Activated gamma-delta T cell (primary cell): ENCODE results near the gene INKA1.
"Not testable (repeated sequence)": the region's sequence is repeated elsewhere in the genome, so short reads cannot be mapped to it uniquely, and the experiment has no call there.

Experiments
- DNase-seq: peaks from one replicate; lab custom pipeline; 2025; lab: John Stamatoyannopoulos, UW
- total RNA-seq, 2 donors: gene quantifications; one replicate each; lab custom pipeline; 2026; lab: John Stamatoyannopoulos, UW

Gene INKA1
- total RNA-seq, result 0.97 to 1.7 reads per million in 2 donors

DNA sequence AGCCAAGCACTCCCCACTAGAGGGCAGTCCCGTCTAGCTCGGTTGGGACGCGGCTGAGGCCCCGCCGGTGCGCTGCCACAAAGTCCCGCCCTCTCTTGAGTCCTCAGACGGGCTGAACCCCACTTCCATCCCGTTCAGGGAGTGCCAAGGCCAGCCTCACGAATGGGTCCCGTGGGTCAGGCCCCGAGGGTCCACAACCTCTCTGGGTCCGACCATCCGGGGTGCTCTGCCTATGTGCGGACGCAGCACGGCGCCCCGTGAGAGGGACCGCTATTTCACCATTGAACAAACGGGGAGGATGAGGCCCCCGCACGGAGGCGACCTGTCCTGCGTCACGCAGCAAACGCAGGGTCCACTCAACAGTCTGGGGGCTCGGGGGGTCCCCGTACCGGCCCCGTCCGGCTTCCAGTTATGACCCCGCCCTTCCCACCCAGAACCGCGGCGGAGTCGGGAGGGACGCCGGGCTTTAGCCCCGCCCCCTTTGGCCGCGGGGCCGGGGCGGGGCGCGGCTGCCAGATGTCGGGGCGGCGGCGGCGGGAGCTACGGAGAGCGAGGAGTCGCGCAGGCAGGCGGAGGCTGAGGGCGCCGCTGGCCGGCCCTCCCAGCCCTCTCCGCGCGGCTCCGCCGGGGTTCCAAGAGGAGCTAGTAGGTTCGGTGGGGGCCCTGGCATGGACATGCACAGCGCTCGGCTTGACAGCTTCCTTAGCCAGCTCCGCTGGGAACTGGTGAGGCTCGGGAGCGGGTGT lies at the start of gene INKA1:
TSS of gene INKA1 (plus strand) at position 543 of the 746 bp plus-strand sequence. CDS start at position 675, 132 bp downstream.
- DNase-seq, result peak; percentile 66

DNA sequence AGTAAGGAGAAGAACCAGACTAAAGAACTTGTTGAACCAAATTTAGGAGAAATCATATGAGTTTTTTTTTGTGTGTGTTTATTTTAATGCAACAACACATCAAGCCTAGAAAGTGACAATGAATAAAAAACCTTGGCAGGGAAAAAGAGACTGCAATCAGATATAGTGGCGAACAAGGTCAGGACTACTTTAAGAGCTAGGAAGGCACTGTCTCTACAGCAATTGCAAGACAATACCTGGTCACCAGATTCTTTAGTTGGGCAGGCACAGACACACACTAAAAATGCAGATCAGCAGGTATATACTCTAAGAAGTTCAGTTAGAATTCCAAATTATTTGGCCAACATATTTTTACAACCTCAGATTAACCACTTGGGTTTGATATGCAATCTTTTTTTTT lies 48.5 kb upstream of the INKA1 start:
- DNase-seq, result no peak

DNA sequence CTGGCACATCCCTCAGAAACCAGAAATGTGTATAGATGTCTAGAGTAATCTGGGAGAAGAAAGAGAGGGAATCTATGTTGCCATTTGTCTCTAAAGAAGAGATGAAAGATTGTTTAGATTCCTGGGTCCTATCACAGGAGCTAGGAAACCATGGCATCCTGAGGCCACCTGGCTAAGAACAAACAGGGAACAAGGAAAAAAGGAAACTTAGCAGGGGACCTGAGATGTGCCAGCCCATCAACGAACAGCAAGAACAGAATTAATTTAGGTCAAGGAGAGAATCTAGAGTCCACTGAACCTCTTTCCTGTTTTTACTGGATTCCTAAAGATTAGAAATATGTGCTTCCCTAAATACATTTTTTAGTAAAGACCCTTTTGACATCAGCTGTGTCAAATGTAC lies 47.0 kb upstream of the INKA1 start:
- no peak for DNase-seq

DNA sequence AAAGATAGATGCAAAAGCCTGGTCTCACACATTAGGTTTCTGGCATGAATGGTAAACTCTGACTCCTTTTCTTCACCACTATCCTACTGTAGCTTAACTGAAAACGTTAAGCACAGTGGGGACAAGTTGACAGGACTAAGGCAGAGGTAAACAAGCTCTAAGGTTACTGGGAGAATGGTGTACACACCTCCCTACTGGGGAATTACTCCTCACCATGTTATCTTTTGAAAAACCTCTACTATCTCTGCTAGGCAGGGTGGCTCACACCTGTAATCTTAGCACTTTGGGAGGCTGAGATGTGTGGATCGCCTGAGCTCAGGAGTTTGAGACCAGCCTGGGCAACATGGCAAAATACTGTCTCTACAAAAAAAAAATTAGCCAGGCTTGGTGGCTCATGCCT lies 45.9 kb upstream of the INKA1 start:
- no peak for DNase-seq

DNA sequence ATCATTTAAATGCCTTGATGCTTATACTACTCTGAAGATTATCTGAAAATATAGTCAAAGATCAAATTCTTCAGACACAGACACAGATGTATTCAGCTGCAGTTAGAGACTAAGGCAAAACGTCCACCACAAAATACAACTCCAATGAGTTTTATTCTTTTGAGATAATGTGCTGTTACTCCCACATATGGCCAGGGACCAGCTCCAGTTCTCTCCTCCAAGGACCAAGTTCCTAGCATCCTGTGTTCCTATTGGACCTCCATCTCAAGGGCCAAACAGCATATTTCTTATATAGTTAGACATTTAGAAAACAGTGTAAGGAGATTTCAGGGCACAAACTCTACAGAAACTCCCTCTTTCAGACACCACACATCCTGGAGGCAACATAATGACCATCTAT lies 43.8 kb upstream of the INKA1 start:
- no peak for DNase-seq

DNA sequence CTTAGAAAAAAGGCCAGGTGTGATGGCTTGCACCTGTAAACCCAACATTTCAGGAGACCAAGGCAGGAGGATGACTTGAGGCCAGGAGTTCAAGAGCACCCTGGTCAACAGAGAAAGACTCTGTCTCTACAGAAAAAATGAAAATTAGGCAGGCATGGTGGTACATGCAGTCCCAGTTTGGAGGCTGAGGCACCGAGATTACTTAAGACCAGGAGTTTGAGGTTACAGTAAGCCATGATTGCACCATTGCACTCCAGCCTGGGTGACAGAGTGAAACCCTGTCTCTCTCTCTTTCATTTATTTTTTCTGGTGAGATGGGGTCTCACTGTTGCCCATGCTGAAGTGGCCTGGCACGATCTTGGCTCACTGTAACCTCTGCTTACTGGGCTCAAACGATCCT lies 41.4 kb upstream of the INKA1 start:
- no peak for DNase-seq

DNA sequence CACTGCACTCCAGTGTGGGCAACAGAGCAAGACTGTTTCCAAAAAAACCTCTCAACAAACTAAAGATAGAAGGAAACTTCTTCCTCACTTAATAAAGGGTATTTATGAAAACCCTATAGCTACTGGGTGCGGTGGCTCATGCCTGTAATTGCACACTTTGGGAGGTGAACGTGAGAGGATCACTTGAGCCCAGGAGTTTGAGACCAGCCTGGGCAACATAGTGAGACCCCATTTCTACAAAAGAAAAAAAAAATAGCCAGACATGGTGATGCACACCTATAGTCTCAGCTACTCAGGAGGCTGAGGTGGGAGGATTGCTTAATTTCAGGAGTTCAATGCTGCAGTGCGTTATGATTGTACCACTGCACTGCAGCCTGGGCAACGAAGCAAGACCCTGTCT lies 39.1 kb upstream of the INKA1 start:
- no peak for DNase-seq

DNA sequence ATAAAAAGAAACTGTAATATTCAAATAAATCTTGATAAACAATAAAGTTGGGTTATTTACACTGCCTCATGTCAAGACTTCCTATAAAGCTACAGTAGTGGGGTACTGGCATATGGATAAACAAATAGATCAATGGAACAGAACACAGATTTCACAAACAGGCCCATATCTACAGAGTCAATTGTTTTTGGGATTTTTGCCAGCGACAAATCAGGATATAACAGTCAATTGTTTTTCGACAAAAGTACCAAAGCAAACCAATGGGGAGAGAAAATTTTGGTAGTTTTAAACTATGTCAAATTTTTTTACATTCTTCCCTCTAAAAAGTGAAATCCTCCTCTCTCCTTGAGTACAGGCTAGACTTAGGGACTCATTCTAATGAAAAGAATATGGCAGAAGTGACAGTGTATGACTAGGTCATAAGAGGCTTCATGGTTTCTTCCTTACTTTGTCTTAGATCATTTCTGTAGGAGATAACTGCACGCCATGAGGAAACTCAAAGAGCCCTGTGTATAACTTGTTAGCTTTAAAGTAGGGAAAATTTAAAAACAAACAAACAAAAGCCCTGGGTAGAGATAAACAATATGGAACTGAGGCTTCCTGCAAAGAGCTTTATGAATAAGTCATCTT lies 33.7 kb upstream of the INKA1 start:
- DNase-seq, result no peak

DNA sequence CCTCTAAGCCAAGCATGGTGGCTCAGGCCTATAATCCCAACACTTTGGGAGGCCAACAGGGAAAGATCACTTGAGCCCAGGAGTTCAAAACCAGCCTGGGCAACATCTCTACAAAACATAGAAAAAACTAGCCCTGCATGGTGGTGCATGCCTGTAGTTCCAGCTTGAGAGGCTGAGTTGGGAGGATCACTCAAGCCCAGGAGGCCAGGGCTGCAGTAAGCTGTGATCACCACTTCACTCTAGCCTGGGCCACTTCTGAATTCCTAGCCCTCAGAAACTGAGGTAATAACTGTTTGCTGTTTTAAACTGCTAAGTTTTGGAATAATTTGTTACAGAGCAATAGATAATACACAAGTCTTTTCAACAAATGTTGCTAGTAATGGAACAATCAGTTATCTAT lies 33.1 kb upstream of the INKA1 start:
- no peak for DNase-seq

DNA sequence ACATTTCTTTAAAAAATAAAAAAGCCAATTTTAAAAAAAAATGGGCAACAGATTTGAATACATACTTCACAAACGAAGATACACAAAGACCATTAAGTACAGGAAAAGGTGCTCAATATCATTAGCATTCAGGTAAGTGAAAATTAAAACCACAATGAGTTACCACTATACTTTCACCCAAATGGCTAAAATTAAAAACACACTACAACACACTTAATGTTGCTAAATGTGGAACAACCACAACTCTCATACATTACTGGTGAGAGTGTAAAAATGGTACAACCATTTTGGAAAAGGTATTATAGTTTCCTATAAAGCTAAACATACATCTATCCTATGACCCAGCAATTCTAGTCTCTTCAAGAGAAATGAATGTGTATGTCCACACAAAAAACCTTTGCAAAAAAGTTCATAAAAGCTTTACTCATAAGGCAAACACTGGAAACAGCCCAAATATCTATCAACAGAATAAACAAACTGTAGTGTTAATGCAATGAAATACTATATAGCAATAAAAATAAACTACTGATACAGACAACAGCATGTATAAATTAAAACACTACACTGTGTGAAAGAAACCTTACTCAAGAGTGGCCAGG lies 31.6 kb upstream of the INKA1 start:
- DNase-seq, result no peak

DNA sequence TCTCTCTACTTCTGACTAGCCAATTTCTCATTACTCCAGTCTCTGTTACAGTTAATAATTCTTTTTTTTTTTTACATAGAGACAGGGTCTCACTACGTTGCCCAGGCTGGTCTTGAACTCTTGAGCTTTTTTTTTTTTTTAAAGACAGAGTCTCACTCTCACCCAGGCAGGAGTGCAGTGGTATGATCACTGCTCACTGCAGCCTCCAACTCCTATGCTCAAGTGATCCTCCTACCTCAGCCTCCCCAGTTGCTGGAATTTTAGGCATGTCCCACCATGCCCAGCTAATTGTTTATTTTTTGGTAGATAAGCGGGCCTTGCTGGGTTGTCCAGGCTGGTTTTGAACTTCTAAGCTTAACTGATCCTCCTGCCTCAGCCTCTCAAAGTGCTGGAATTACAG lies 30.4 kb upstream of the INKA1 start:
- no peak for DNase-seq

DNA sequence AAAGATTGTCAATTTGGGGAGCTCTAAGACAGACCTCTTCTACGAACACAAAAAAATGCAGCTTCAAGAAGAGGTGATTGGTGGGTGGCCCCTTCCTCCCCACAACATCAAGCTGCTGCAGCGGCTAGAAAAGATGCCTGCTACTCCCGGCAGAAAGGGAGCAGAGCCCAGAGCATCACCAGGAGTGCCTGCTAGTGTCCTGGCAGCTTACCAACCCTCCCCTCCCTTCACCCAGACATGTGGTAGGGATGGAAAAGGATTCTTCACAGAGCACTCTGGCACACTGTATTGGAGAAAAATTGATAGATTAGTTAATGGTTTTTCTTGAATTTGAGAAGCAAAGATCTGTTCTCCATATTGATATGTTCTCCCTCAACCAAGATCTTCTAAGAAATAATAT lies 27.5 kb upstream of the INKA1 start:
- DNase-seq, result no peak

DNA sequence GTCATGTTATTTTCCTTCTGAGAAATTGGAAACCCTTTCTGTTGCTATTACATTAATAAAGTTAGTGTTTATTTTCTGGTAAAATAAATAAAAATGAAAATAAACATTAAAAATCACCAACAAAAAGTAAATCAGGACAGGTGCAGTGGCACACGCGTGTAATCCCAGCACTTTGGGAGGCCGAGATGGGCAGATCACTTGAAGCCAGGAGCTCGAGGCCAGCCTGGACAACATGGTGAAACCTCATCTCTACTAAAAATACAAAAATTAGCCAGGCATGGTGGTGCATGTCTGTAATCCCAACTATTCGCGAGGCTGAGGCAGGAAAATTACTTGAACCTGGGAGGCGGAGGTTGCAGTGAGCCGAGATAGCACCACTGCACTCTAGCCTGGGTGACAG lies 27.0 kb upstream of the INKA1 start:
- DNase-seq, result not testable (repeated sequence)

DNA sequence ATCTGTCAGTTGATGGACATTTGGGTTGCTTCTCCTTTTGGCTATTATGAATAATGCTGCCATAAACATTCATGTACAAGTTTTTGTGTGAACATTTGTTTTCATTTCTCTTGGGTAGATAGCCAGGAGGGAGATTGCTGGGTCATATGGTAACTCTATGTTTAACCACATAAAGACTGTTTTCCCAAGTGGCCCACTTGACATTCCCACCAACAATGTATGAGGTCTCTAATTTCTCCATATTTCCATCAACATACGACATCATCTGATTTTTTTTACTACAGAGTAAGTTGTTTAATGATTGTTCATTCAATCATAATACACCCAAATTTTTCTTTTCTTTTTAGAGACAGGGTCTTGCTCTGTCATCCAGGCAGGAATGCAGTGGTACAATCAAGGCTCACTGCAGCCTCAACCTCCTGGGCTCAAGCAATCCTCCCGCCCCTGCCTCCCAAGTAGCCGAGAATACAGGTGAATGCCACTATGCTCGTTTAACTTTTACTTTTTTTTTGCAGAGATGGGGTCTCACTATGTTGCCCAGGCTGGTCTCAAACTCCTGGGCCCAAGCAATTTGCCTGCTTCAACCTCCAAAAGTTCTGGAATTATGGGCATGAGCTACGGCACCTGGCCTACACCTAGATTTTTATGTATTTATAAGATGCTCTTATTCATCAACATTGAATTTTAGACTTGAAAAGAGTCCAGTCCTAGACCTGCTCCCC lies 23.5 kb upstream of the INKA1 start:
- DNase-seq, result no peak

DNA sequence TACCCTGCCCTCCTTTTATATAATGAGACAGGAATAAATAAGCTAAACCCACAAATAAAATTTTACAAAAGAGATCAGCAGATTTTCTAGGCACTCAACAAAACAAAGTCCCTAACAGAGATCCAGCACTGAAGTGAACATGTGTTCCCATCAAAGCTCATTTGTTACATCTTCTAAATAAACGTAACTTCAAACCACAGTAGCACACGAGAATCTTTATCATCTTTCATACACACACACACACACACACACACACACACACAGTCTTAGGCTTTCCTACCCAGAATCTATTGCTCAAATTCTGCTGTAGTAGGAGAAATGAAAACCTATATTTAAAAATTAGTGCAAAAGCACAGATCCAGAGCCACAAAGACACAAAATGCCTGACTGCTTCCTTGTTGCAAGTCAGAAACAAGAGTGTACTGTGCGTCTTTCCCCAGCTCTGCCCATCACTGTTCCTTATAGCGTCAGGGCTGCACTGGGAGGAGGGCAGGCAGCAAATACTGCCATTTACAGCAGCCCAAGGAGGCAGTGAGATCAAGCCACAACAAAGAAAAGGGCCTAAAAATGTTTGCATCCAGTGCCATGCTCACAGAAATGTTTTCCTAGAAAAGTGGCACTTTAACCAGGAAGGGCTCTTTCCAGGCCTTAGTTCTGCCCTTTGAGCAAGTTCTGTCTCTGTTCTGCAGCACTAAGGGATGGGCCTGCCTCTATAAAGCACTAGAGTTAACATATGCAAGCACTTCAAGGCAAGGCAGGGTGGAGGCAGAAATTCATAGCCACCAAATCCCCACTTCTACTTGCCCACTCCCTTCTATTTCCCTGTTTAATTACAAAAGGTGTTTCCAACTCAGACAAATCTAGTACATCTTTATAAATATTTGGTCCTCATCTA lies 22.7 kb upstream of the INKA1 start:
- DNase-seq, result no peak

DNA sequence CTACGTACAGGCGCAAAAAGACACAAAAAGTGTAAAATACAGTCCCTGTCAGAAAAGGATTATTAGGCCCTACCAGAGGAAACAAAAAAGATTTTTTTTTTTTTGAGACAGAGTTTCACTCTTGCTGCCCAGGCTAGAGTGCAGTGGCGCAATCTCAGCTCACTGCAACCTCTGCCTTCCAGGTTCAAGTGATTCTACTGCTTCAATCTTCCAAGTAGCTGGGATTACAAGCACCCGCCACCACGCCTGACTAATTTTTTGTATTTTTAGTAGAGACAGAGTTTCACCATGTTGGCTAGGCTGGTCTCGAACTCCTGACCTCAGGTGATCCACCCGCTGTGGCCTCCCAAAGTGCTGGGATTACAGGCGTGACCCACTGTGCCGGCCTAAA lies 22.1 kb upstream of the INKA1 start:
- not testable (repeated sequence) for DNase-seq

DNA sequence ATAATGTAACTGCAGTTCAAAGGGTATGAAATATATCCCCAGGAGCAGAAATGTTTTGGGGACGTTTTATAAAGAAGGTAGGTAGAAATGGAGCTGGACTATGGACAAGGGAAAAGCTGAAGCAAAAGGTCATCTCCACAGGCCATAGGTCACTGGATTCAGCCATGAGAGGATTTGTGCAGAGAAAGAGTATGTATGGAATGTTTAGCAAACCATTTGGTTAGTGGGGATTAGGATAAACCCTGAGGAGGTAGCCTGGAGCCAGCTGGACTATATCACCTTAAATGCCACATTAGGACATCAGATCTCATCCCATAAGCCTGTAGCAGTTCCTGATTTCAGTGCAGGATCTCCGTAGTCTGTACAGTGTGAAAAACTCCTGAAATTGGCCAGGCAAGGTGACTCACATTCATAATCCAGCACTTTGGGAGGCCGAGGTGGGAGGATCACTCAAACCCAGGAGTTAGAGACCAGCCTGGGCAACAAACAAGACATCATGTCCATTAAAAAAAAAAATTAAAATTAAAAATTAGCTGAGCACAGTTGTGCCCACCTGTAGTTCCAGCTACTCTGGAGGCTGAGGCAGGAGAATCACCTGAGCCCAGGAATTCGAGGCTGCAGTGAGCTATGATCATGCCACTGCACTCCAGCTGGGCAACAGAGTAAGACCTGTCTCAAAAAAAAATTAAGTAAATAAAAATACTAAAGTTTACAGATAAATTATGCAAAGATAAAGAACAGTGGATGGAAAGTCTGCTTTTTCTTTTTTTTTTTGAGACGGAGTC lies 21.5 kb upstream of the INKA1 start:
- DNase-seq, result no peak

DNA sequence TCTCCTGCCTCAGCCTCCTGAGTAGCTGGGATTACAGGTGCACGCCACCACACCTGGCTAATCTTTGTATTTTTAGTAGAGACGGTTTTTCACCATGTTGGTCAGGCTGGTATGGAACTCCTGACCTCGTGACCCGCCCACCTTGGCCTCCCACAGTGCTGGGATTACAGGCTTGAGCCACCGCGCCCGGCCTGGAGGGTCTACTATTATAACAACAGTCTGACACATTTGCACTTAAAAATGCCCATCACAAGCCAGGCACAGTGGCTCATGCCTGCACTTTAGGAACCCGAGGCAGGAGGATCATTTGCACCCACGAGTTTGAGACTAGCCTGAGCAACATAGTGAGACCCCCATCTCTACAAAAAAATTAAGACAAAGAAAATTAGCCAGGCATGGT lies 20.8 kb upstream of the INKA1 start:
- DNase-seq, result not testable (repeated sequence)

DNA sequence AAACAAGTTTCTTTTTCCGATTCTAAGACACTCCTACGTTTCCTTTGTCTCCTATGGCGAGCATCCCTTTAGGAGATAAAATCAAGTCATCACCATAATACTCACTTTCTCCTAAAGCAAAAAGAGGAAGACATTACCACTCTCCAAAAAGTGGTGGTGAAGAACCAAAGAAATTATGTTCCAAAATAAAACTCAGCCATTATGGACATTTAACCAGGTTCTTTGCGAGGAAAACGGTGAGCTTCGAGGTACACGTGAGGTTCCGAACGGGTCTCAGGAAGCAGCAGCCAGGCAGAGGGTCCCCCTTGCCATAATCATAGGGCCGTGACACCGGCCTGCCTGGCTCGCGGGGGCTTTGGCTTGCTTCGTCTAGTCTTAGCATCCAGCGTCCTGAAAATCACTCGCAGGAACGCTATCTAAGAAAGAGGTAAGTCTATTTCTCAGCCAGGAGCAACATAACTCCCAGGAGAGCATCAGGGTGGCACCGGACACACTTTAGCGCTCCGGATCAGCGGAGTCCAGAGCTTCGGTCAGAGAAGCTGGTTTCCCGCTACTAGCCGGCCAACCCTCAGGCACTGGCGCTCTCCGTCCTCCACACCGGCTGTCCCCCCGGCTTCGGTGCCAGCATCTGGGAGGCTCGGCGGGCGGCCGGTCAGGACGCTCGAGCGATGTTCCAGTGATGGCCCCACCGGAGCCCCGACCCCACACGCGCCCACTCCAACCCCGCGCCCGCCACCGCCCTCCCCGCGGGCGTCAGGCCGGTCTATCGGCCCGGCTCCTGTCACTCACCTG lies 17.3 kb upstream of the INKA1 start:
- DNase-seq, result peak; percentile 48
